DMS53 (cell line): ENCODE measurements around the gene TRPC4.
"Not testable (repeated sequence)": the region's sequence is repeated elsewhere in the genome, so short reads cannot be mapped to it uniquely, and the experiment has no call there.

Source experiments
- DNase-seq: peaks from one replicate; lab custom pipeline; 2025; lab: John Stamatoyannopoulos, UW

The TRPC4 gene

GRCh38 chr13:37601648-37602440 is 267.7 kb downstream of the TRPC4 start:
- DNase-seq, result no peak

- DNase-seq, result no peak
Observed at GRCh38 chr13:37599519-37599918, 270.1 kb downstream of the TRPC4 start.

DNA sequence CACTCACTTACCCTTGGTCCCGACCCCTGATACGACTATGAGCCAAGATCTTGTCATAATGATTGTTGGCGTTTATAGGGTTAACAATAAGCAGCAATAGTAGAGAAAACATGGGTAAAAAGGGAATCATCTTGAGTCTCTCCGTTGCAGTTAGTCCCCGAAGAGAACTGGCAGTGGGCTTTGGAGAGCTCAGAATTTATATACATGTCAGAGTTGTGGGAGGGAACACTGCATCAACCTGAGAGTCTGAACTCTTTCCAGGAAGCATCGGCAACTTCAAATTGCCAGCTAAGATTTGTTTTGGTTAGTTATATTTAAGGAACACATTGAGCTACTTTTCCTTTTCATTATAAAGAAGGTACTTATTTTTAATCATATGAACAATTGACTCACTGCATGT is 271.0 kb downstream of the TRPC4 start, which contains the start of gene POSTN:
TSS of gene POSTN (minus strand) at position 172 of the 400 bp plus-strand sequence. CDS start at position 130, 42 bp downstream.
- DNase-seq, result no peak

- no peak for DNase-seq
Observed at GRCh38 chr13:37597477-37598025, 272.0 kb downstream of the TRPC4 start.

- DNase-seq, result no peak
Observed at GRCh38 chr13:37596805-37597204, 272.8 kb downstream of the TRPC4 start.

DNA sequence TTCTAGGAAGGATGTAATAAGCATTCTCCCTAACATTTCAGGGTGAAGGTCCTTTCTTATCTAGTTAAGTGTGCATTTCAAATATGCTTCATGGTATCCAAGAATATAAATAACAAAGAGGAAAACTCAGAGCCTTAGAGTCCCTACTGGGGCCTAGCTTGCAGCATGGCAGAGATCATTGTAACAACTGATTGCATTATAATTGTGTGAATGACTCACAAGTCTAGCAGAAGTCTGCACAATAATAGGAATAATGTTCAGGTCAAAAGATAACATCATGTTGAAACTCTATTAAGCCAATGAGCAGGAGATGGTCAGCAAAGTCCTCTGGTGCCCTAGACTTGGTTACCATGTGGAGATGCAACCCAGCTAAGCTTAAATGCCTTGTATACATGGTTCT is 274.4 kb downstream of the TRPC4 start:
- DNase-seq, result peak; percentile 12

DNA sequence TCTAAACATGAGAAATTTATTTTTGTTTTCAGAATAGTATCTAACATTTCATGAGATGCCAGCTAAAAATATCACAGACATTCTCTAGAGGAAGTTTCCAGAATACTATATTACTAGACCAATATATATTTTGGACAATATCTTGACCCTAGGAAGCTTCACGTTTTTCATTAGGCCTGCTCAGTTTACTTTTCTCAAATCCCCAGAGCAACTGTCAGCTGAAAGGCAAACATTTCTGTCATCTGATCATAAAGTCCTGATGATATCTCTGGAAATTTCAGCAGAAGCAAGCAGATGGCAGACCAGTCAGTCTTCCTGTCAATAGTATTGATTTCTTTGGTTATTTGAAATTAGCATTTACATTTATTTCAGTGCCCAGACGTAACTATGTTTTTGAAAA is 275.0 kb downstream of the TRPC4 start:
- peak; percentile 37 for DNase-seq

DNA sequence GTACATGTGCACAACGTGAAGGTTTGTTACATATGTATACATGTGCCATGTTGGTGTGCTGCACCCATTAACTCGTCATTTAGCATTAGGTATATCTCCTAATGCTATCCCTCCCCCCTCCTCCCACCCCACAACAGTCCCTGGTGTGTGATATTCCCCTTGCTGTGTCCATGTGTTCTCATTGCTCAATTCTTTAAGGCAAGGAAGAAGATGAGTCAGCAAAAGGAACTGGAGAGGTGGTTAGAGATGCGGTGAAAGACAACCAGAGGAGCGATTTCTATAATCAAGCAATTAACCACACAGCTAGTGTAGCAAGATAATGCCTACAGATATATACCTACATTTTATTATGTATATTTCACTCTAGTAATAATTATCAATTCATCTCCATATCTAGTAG is 280.2 kb downstream of the TRPC4 start:
- not testable (repeated sequence) for DNase-seq

- no peak for DNase-seq
Observed at GRCh38 chr13:37587236-37587635, 282.3 kb downstream of the TRPC4 start.
